ENCODE measurements around the gene FAM184A. TPM values are rescaled to one million over a fixed set of nuclear protein-coding genes. Genes with fewer than 3 reads are reported as not detected.
A peak's percentile ranks its signal among the peaks of the same experiment; 100 is the strongest.

FAM184A gene
- total and polyA plus RNA-seq, 9 of the 15 experiments (the other 6 are each of a cell fraction or from before 2014, with no cell fraction given), result 6.4 to 18.7 (median 13.1) TPM

DNA sequence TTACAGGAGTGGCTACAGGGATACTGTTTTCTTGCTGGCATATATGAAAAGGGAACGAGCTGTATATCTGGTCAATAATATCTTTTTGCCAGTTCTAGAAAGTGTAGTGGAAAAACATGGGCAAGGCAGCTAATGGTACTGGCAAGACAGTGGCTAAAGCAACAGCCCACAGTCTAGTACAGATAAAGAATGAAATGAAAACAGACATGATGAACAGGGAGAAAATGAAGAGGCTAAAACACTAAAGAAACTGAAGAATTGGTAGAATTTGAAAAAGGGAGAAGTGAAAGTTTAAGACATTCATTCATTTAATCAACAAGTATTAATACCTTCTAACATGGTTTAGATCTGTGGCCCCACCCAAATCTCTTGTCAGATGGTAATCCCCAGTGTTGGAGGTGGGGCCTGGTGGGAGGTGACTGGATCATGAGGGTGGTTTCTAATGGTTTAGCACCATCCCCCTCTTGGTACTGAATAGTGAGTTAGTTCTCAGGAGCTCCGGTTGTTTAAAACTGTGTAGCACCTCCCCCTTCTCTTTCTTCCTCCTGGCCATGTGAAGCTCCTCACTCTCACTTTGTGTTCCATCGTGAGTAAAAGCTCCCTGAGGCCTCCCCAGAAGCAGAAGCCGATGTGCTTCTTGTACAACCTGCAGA, 18.1 kb downstream of the FAM184A start (continued):
- TF ChIP-seq ZBTB43 (CRISPR knock-in tag; IDR thresholded peaks at IDR 0.05) (no peak), SIRT6 (IDR thresholded peaks at IDR 0.05; ENCODE audit: low read depth, low read length) (no peak), TBP (optimal IDR thresholded peaks at IDR 0.05; ENCODE audit: low read depth, low read length) (no peak), STAG1 (CRISPR knock-in tag; IDR thresholded peaks at IDR 0.05; ENCODE audit: borderline replicate concordance) (no peak), ERF (CRISPR knock-in tag; IDR thresholded peaks at IDR 0.05) (no peak), ZNF707 (CRISPR knock-in tag; conservative IDR thresholded peaks at IDR 0.05) (peak; percentile 73), ZNF175 (CRISPR knock-in tag; IDR thresholded peaks at IDR 0.05; ENCODE audit: low read depth) (no peak), ZNF830 (CRISPR knock-in tag; IDR thresholded peaks at IDR 0.05) (no peak), SMAD2 (IDR thresholded peaks at IDR 0.05; ENCODE audit: low read depth, low read length) (no peak), PML (IDR thresholded peaks at IDR 0.05; ENCODE audit: low read length) (no peak), ZNF174 (CRISPR knock-in tag; IDR thresholded peaks at IDR 0.05) (no peak), ZNF79 (CRISPR knock-in tag; IDR thresholded peaks at IDR 0.05; ENCODE audit: low read depth) (no peak), NUFIP1 (IDR thresholded peaks at IDR 0.05; ENCODE audit: partially characterized antibody) (no peak), TCF3 (CRISPR knock-in tag; IDR thresholded peaks at IDR 0.05) (no peak), ZNF766 (CRISPR knock-in tag; conservative IDR thresholded peaks at IDR 0.05) (peak; percentile 58; the same call in 1 of the 2 replicates), ZNF436 (CRISPR knock-in tag; IDR thresholded peaks at IDR 0.05) (no peak), HNRNPUL1 (IDR thresholded peaks at IDR 0.05; ENCODE audit: low read length) (no peak)
- TF ChIP-seq, protein P1, sequence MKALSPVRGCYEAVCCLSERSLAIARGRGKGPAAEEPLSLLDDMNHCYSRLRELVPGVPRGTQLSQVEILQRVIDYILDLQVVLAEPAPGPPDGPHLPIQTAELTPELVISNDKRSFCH (CRISPR knock-in tag; IDR thresholded peaks at IDR 0.05), result no peak
- TF ChIP-seq, protein P1 (tag; IDR thresholded peaks at IDR 0.05), result no peak
- TF ChIP-seq, protein P2, sequence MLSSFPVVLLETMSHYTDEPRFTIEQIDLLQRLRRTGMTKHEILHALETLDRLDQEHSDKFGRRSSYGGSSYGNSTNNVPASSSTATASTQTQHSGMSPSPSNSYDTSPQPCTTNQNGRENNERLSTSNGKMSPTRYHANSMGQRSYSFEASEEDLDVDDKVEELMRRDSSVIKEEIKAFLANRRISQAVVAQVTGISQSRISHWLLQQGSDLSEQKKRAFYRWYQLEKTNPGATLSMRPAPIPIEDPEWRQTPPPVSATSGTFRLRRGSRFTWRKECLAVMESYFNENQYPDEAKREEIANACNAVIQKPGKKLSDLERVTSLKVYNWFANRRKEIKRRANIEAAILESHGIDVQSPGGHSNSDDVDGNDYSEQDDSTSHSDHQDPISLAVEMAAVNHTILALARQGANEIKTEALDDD (IDR thresholded peaks at IDR 0.05), result peak; percentile 86
- TF ChIP-seq, protein P3, sequence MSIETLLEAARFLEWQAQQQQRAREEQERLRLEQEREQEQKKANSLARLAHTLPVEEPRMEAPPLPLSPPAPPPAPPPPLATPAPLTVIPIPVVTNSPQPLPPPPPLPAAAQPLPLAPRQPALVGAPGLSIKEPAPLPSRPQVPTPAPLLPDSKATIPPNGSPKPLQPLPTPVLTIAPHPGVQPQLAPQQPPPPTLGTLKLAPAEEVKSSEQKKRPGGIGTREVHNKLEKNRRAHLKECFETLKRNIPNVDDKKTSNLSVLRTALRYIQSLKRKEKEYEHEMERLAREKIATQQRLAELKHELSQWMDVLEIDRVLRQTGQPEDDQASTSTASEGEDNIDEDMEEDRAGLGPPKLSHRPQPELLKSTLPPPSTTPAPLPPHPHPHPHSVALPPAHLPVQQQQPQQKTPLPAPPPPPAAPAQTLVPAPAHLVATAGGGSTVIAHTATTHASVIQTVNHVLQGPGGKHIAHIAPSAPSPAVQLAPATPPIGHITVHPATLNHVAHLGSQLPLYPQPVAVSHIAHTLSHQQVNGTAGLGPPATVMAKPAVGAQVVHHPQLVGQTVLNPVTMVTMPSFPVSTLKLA (conservative IDR thresholded peaks at IDR 0.05), result no peak

All from K562 (cell line).